GM12865 (cell line): Measurements from ENCODE around the gene PKN3.

Experiments
- DNase-seq: peaks from one replicate; pipeline ENCODE4 v3.0.0; 2010; ENCODE audit warnings: low read depth
- H3K4me3 ChIP-seq: 2 replicates; pipeline ENCODE4 v1.5.1; 2011; ENCODE audit warnings: mild to moderate bottlenecking, low read depth, low read length, control low read depth
- TF ChIP-seq, protein P1 (sequence below): IDR thresholded peaks from 2 replicates; pipeline ENCODE4 v1.5.1; 2011; ENCODE audit warnings: low read length, control low read depth, low read depth, inconsistent platforms; ENCODE audit not compliant: insufficient read depth; ENCODE audit errors: missing control alignments

The PKN3 gene

DNA sequence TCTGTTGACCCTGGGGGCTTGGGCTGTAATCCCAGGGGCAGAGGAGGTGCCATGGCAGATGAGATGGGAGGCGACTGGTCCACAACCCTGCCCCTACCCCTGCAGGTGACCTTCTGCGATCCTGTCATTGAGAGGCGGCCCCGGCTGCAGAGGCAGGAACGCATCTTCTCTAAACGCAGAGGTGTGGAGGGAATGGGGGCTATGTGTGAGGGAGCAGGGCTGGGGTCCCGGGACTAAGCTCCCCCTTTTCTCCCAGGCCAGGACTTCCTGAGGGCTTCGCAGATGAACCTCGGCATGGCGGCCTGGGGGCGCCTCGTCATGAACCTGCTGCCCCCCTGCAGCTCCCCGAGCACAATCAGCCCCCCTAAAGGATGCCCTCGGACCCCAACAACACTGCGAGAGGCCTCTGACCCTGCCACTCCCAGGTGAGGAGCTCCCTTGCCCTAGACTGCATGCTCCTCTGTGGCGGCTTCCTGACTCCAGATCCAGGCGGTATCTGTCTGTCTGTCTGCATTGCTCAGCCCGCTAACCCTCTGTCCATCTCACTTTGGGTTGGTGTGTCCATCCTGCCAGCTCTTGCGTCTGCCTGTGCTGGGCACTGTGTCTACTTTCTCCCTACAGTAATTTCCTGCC, 11.8 kb downstream of the PKN3 start:
- H3K4me3 ChIP-seq = no peak overlapping the region
- TF ChIP-seq, protein P1, sequence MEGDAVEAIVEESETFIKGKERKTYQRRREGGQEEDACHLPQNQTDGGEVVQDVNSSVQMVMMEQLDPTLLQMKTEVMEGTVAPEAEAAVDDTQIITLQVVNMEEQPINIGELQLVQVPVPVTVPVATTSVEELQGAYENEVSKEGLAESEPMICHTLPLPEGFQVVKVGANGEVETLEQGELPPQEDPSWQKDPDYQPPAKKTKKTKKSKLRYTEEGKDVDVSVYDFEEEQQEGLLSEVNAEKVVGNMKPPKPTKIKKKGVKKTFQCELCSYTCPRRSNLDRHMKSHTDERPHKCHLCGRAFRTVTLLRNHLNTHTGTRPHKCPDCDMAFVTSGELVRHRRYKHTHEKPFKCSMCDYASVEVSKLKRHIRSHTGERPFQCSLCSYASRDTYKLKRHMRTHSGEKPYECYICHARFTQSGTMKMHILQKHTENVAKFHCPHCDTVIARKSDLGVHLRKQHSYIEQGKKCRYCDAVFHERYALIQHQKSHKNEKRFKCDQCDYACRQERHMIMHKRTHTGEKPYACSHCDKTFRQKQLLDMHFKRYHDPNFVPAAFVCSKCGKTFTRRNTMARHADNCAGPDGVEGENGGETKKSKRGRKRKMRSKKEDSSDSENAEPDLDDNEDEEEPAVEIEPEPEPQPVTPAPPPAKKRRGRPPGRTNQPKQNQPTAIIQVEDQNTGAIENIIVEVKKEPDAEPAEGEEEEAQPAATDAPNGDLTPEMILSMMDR = no peak
- DNase-seq = no peak

DNA sequence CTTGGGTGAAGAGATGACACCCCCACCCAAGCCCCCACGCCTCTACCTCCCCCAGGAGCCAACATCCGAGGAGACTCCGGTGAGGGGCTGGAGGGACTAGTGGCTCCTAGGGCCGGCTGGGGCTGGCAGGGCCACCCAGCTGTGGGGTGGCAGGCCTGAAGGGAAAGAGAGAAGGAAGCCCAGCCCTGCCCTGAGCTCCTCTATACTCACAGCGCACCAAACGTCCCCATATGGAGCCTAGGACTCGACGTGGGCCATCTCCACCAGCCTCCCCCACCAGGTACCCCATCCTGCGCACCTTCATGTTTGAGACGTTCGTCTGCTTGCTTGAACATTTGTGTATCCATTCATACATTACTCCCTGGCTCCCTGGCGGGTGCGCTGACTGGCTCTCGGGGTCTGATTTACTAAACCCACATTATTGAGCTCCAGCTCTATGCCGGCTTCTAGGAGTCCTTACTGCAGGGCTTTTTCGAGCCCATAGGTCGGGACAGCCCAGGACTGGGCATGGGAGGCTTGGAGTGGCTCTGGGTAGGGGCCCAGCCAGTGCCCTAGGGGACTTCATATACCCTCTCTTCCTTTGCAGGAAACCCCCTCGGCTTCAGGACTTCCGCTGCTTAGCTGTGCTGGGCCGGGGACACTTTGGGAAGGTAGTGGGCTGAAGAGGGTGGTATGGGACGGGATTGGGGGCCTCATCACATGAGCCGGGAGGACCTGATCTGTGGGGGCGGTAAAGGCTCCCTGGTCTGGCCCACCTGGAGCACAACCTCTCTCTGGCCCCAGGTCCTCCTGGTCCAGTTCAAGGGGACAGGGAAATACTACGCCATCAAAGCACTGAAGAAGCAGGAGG, 12.5 kb downstream of the PKN3 start:
- no peak for DNase-seq
- no peak overlapping the region for H3K4me3 ChIP-seq
- TF ChIP-seq, protein P1 = no peak

DNA sequence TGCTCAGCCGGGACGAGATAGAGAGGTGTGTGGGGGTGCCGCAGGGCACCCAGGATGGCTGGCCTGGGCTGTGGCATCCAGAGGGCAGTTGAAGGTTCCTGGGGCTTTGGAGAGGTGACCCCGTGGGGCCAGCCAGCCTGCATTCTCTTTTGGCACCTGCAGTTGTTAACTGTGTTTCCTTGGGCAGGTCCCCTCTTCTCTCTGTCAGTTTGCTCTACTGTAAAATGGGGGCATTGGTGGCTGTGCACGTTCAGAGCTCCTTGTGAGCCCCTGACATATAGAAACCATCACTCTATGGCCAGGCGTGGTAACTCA, 13.1 kb downstream of the PKN3 start:
- DNase-seq = no peak
- TF ChIP-seq, protein P1 = no peak
- H3K4me3 ChIP-seq = no peak overlapping the region

- H3K4me3 ChIP-seq = no peak overlapping the region
- no peak for DNase-seq
- TF ChIP-seq, protein P1 = no peak
These were observed 14.4 kb downstream of the PKN3 start for GRCh38 chr9:128716581-128717254.

DNA sequence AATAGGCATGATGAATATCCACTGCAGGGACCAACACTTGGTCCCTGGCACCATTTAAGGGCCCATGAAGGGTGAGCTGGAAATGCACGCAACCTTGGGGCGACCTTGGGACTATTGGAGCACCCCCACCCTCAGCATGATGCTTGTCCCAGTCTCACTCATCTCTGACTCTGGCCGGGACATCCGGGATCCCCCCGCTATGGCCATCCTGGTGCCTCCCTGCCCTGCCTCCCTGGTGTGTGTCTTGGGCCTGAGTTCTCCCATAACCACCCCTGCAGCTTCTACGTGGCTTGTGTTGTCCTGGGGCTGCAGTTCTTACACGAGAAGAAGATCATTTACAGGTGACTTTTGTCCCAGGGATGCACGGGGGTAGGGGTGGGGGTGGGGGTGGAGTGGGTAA, 15.7 kb downstream of the PKN3 start:
- H3K4me3 ChIP-seq = no peak overlapping the region
- TF ChIP-seq, protein P1 = no peak
- DNase-seq = no peak

- no peak overlapping the region for H3K4me3 ChIP-seq
- DNase-seq = no peak
- TF ChIP-seq, protein P1 = no peak
These were observed 16.2 kb downstream of the PKN3 start for GRCh38 chr9:128718475-128718874.
